Measurements from ENCODE around the gene SDS. TPM values are rescaled to one million over a fixed set of nuclear protein-coding genes. Genes with fewer than 3 reads are reported as not detected.
"Not testable (repeated sequence)": the region's sequence is repeated elsewhere in the genome, so short reads cannot be mapped to it uniquely, and the experiment has no call there.

SDS gene
- total and polyA plus RNA-seq, 2 experiments from 2014 or later = not detected

GRCh38 chr12:113358381-113359132, 45.1 kb downstream of the SDS start, which contains the start of gene PLBD2:
Gene PLBD2 (plus strand): TSS chr12:113358587. CDS start chr12:113358601, 14 bp downstream.
- Histone ChIP-seq H3K27ac (no peak within 1 kb of the TSS), H3K4me2 (ENCODE audit: unreplicated experiment) (peak within 1 kb of the TSS; percentile 96), H2AFZ (peak within 1 kb of the TSS; percentile 85), H3K79me2 (ENCODE audit: insufficient read depth) (peaks cover 17% of the 10 kb centered on the region), H3K9me3 (ENCODE audit: low read depth) (no peaks in the 10 kb centered on the region), H3K27me3 (replicated peaks; ENCODE audit: insufficient read depth) (no peaks in the 10 kb centered on the region), H4K20me1 (ENCODE audit: insufficient read depth) (no peaks in the 10 kb centered on the region), H3K4me3 (peak within 1 kb of the TSS; percentile 90), H3K9me2 (ENCODE audit: insufficient read depth) (no peaks in the 10 kb centered on the region), H3K9ac (peak within 1 kb of the TSS; percentile 81), H3K4me1 (ENCODE audit: insufficient read depth) (peaks cover 18% of the 10 kb centered on the region), H3K36me3 (ENCODE audit: low read depth) (no peaks in the 10 kb centered on the region), H3F3A (ENCODE audit: insufficient read depth) (no peaks in the 10 kb centered on the region)
- WGBS, 2 experiments (ENCODE audit: low coverage in 1 of 2, low lambda C conversion rate in 2 of 2, missing lambda C conversion rate in 2 of 2) = 0% methylated on average over 42 to 54 of the region's 67 CpGs
- TF ChIP-seq EZH2phosphoT487 (IDR thresholded peaks at IDR 0.05; ENCODE audit: insufficient read depth, low read depth) = no peak
- TF ChIP-seq EZH2 (IDR thresholded peaks at IDR 0.05; ENCODE audit: insufficient read depth, poor library complexity, severe bottlenecking) = no peak
- in situ Hi-C loops (cut with MboI) = no loop called here
- DNase-seq = peak; percentile 97

DNA sequence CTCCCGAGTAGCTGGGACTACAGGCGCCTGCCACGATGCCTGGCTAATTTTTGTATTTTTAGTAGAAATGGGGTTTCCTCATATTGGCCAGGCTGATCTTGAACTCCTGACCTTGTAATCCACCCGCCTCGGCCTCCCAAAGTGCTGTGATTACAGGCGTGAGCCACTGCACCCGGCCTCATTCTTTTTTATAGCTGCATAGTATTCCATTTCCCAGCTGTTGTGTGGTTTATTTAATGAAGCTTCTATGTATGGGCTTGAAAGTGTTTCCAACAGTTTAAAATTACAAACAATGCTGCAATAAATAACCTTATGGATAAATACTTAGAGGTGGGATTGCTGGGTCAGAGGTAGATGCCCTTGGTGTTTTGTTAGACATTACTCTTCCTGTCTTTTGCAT, 49.5 kb downstream of the SDS start:
- 77 to 85% methylated on average over 7 of the region's 7 CpGs for WGBS, 2 experiments (ENCODE audit: low coverage in 1 of 2, low lambda C conversion rate in 2 of 2, missing lambda C conversion rate in 2 of 2)
- in situ Hi-C loops (cut with MboI); H3K4me1 ChIP-seq (ENCODE audit: insufficient read depth): not testable (repeated sequence)

DNA sequence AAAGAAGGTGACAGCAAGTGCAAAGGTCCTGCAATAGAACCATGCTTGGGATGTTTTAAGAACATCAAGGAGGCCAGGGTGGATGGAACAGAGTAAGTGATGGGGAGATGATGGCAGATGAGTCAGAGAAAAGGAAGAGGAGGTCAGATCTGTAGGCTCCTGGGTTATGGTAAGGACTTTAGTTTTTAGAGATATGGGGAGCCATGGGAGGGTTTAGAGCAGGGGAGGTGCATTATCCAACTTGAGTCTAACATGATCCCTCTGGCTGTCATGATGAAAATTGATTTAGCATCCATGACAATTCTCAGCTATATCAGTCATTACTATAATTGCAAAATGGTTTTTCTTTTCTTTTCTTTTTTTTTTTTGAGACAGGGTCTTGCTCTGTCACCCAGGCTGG, 52.6 kb downstream of the SDS start:
- no peaks in the 10 kb centered on the region for H3K79me2 ChIP-seq (ENCODE audit: insufficient read depth)
- no peak overlapping the region for H3K27ac ChIP-seq
- no peak overlapping the region for H3K4me2 ChIP-seq (ENCODE audit: unreplicated experiment)
- no peaks in the 10 kb centered on the region for H3F3A ChIP-seq (ENCODE audit: insufficient read depth)
- no peaks in the 10 kb centered on the region for H3K9me2 ChIP-seq (ENCODE audit: insufficient read depth)
- H4K20me1 ChIP-seq (ENCODE audit: insufficient read depth) = no peaks in the 10 kb centered on the region
- no peak for TF ChIP-seq EZH2phosphoT487 (IDR thresholded peaks at IDR 0.05; ENCODE audit: insufficient read depth, low read depth)
- no peak for TF ChIP-seq EZH2 (IDR thresholded peaks at IDR 0.05; ENCODE audit: insufficient read depth, poor library complexity, severe bottlenecking)
- no peaks in the 10 kb centered on the region for H3K36me3 ChIP-seq (ENCODE audit: low read depth)
- no peak for DNase-seq
- in situ Hi-C loops (cut with MboI) = no loop called here
- no peaks in the 10 kb centered on the region for H3K27me3 ChIP-seq (replicated peaks; ENCODE audit: insufficient read depth)
- H3K9ac ChIP-seq = no peak overlapping the region
- no peak overlapping the region for H2AFZ ChIP-seq
- no peak overlapping the region for H3K4me3 ChIP-seq
- no peaks in the 10 kb centered on the region for H3K9me3 ChIP-seq (ENCODE audit: low read depth)
- no peaks in the 10 kb centered on the region for H3K4me1 ChIP-seq (ENCODE audit: insufficient read depth)

More for the DNA sequence above, 49.5 kb downstream of the SDS start:
- not testable (repeated sequence) for H3K27me3 ChIP-seq (replicated peaks; ENCODE audit: insufficient read depth); H3K36me3 ChIP-seq (ENCODE audit: low read depth); H3F3A ChIP-seq (ENCODE audit: insufficient read depth); H3K27ac ChIP-seq; H3K79me2 ChIP-seq (ENCODE audit: insufficient read depth); H3K4me3 ChIP-seq; H3K9ac ChIP-seq; H3K9me3 ChIP-seq (ENCODE audit: low read depth); H2AFZ ChIP-seq; H3K9me2 ChIP-seq (ENCODE audit: insufficient read depth); DNase-seq; H4K20me1 ChIP-seq (ENCODE audit: insufficient read depth); H3K4me2 ChIP-seq (ENCODE audit: unreplicated experiment)

DNA sequence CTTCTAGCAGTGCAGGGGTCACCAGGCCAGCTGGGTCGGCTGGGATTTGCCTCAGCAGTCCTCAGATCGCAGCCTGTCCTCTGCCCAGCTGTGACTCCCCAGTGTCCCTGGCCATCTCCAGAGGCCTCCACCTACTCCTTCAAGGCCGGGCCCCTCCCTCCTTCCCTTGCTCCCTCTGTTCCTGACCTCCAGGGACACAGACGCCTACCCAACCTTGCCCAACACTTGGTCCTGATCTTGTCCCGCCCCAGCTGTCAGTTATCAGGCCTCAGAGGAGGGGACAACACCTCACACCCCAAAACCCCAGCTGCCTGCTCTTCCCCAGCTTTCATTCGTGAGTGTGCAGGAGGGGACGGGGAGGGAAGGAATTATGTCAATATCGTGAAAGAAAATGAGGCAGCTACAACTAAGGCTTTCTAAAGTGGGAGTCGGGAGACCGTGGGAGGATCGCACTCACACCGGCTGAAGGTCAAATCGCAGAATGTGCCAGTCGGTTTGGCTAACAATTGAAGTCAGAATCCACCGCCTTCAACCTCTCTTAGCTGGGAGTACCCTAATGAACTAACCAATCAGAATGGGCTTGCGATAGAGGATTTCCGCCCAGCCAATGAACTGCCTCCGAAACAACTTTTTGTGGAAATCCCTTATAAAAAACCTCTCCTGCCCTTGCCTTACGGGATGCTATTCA, 54.7 kb downstream of the SDS start:
- H3K9me2 ChIP-seq (ENCODE audit: insufficient read depth) = no peaks in the 10 kb centered on the region
- no peak for DNase-seq
- H3K4me2 ChIP-seq (ENCODE audit: unreplicated experiment) = no peak overlapping the region
- H3K27ac ChIP-seq = no peak overlapping the region
- H3K27me3 ChIP-seq (replicated peaks; ENCODE audit: insufficient read depth) = no peaks in the 10 kb centered on the region
- H3K36me3 ChIP-seq (ENCODE audit: low read depth) = no peaks in the 10 kb centered on the region
- 75 to 78% methylated on average over 19 of the region's 19 CpGs for WGBS, 2 experiments (ENCODE audit: low coverage in 1 of 2, low lambda C conversion rate in 2 of 2, missing lambda C conversion rate in 2 of 2)
- in situ Hi-C loops (cut with MboI) = no loop called here
- no peak overlapping the region for H3K4me3 ChIP-seq
- no peak for TF ChIP-seq EZH2phosphoT487 (IDR thresholded peaks at IDR 0.05; ENCODE audit: insufficient read depth, low read depth)
- TF ChIP-seq EZH2 (IDR thresholded peaks at IDR 0.05; ENCODE audit: insufficient read depth, poor library complexity, severe bottlenecking) = no peak
- no peaks in the 10 kb centered on the region for H3K4me1 ChIP-seq (ENCODE audit: insufficient read depth)
- no peak overlapping the region for H3K9ac ChIP-seq
- no peaks in the 10 kb centered on the region for H3K9me3 ChIP-seq (ENCODE audit: low read depth)
- no peaks in the 10 kb centered on the region for H3K79me2 ChIP-seq (ENCODE audit: insufficient read depth)
- no peaks in the 10 kb centered on the region for H3F3A ChIP-seq (ENCODE audit: insufficient read depth)
- no peak overlapping the region for H2AFZ ChIP-seq
- H4K20me1 ChIP-seq (ENCODE audit: insufficient read depth) = no peaks in the 10 kb centered on the region
